HepG2 (cell line): Measurements from ENCODE around the gene SLC12A5. TPM values are rescaled to one million over a fixed set of nuclear protein-coding genes. Genes with fewer than 3 reads are reported as not detected.

Source experiments
- ADNP ChIP-seq: sonication (generic); formaldehyde crosslinking; IDR thresholded peaks from 2 replicates; pipeline ENCODE4 v1.4.0; 2020; ENCODE audit warnings: missing genetic modification reagents
- CTCF ChIP-seq: sonication (generic); formaldehyde crosslinking; IDR thresholded peaks from 2 replicates; pipeline ENCODE4 v1.5.0; 2020; ENCODE audit warnings: mild to moderate bottlenecking, missing genetic modification reagents, moderate library complexity
- HMGXB4 ChIP-seq, 2 experiments: sonication (generic) in 1 of 2; formaldehyde crosslinking in 1 of 2; IDR thresholded peaks; 2 replicates each; pipeline versions ENCODE4 v1.4.0 to v1.6.1; 2018 to 2020; ENCODE audit warnings: missing genetic modification reagents in 2 of 2, borderline replicate concordance in 1 of 2, low read depth in 1 of 2, mild to moderate bottlenecking in 1 of 2, missing biosample characterization in 1 of 2
- JUNB ChIP-seq: sonication (generic); formaldehyde crosslinking; IDR thresholded peaks from 2 replicates; pipeline ENCODE4 v1.8.0; 2022; ENCODE audit warnings: missing genetic modification reagents, mild to moderate bottlenecking, borderline replicate concordance
- NCOA2 ChIP-seq: sonication (generic); formaldehyde crosslinking; IDR thresholded peaks from 2 replicates; pipeline ENCODE4 v1.8.0; 2022; ENCODE audit warnings: inconsistent platforms
- NR2F2 ChIP-seq: IDR thresholded peaks from 2 replicates; pipeline ENCODE4 v1.6.1; 2012; ENCODE audit warnings: low read depth, inconsistent platforms, borderline replicate concordance
- PLSCR1 ChIP-seq: sonication (generic); formaldehyde crosslinking; IDR thresholded peaks from 2 replicates; pipeline ENCODE4 v1.5.0; 2020; ENCODE audit warnings: missing genetic modification reagents, mild to moderate bottlenecking, borderline replicate concordance
- REXO4 ChIP-seq: sonication (generic); formaldehyde crosslinking; IDR thresholded peaks from 2 replicates; pipeline ENCODE4 v1.8.0; 2022; ENCODE audit warnings: missing genetic modification reagents, mild to moderate bottlenecking, borderline replicate concordance
- RFX3 ChIP-seq: IDR thresholded peaks from 2 replicates; pipeline ENCODE4 v1.6.1; 2016; ENCODE audit warnings: missing biosample characterization, missing genetic modification reagents
- SALL2 ChIP-seq: sonication (generic); formaldehyde crosslinking; IDR thresholded peaks from 2 replicates; pipeline ENCODE4 v1.8.1; 2023; ENCODE audit warnings: mild to moderate bottlenecking, missing genetic modification reagents, inconsistent platforms
- SPEN ChIP-seq: sonication (generic); formaldehyde crosslinking; IDR thresholded peaks from 2 replicates; pipeline ENCODE4 v1.5.1; 2020; ENCODE audit warnings: low read depth, mild to moderate bottlenecking, missing genetic modification reagents
- THAP8 ChIP-seq: sonication (generic); formaldehyde crosslinking; IDR thresholded peaks from 2 replicates; pipeline ENCODE4 v1.5.1; 2020; ENCODE audit warnings: missing genetic modification reagents, mild to moderate bottlenecking, borderline replicate concordance
- TRAFD1 ChIP-seq: sonication (generic); formaldehyde crosslinking; IDR thresholded peaks from 2 replicates; pipeline ENCODE4 v1.5.1; 2020; ENCODE audit warnings: missing genetic modification reagents, mild to moderate bottlenecking, borderline replicate concordance
- U2AF2 ChIP-seq: fragments of 200-400 bp; formaldehyde crosslinking; IDR thresholded peaks from 2 replicates; pipeline ENCODE4 v1.6.1; 2017; ENCODE audit warnings: low read depth, mild to moderate bottlenecking, low read length
- ZKSCAN8 ChIP-seq: IDR thresholded peaks from 2 replicates; pipeline ENCODE4 v1.6.1; 2016; ENCODE audit warnings: borderline replicate concordance, missing genetic modification reagents, missing compliant biosample characterization
- ZMAT5 ChIP-seq: sonication (generic); formaldehyde crosslinking; IDR thresholded peaks from 2 replicates; pipeline ENCODE4 v1.5.0; 2020; ENCODE audit warnings: mild to moderate bottlenecking, low read depth, missing genetic modification reagents, borderline replicate concordance
- ZNF205 ChIP-seq: IDR thresholded peaks from 2 replicates; pipeline ENCODE4 v1.6.1; 2018; ENCODE audit warnings: missing biosample characterization, missing genetic modification reagents
- ZNF224 ChIP-seq: sonication (generic); formaldehyde crosslinking; IDR thresholded peaks from 2 replicates; pipeline ENCODE4 v1.5.0; 2020; ENCODE audit warnings: mild to moderate bottlenecking, missing genetic modification reagents
- ZNF350 ChIP-seq: sonication (generic); formaldehyde crosslinking; IDR thresholded peaks from 2 replicates; pipeline ENCODE4 v1.4.0; 2020; ENCODE audit warnings: mild to moderate bottlenecking, low read depth, missing genetic modification reagents, borderline replicate concordance
- ZNF431 ChIP-seq: sonication (generic); formaldehyde crosslinking; IDR thresholded peaks from 2 replicates; pipeline ENCODE4 v1.9.0; 2022; ENCODE audit warnings: missing genetic modification reagents, low read depth, mild to moderate bottlenecking, borderline replicate concordance
- ZNF460 ChIP-seq: sonication (generic); formaldehyde crosslinking; IDR thresholded peaks from 2 replicates; pipeline ENCODE4 v1.5.1; 2020; ENCODE audit warnings: missing genetic modification reagents, mild to moderate bottlenecking, borderline replicate concordance
- ZNF530 ChIP-seq: sonication (generic); formaldehyde crosslinking; IDR thresholded peaks from 2 replicates; pipeline ENCODE4 v1.5.0; 2020; ENCODE audit warnings: low read depth, mild to moderate bottlenecking, missing genetic modification reagents
- polyA plus RNA-seq, 8 experiments: library from polyadenylated mRNA; depleted of rRNA in 3 of 8; stranded (reverse) in 7 of 8; unstranded in 1 of 8; fragments of >200 nt; fragmentation: Illumina TruSeq in 4 of 8; extraction: Trizol in 4 of 8; gene quantifications; 2 replicates each; pipeline versions ENCODE4 v1.2.1 to v1.2.3, GENCODE V29; 2011 to 2016; ENCODE audit warnings: low read depth in 4 of 8, missing spikeins in 1 of 8, mixed read lengths in 1 of 8; ENCODE audit not compliant: insufficient read depth in 1 of 8
- total RNA-seq, 5 experiments: library from RNA; depleted of rRNA; stranded (reverse); fragments of >200 nt; fragmentation: Illumina TruSeq; extraction: Trizol; gene quantifications; 2 replicates each; pipeline ENCODE4 v1.2.3, GENCODE V29; 2016; ENCODE audit warnings: low read depth in 1 of 5

The SLC12A5 gene
- total and polyA plus RNA-seq, 2 of the 13 experiments (the other 11 are each of a cell fraction or from before 2014, with no cell fraction given): 4.3 to 5.4 TPM

GRCh38 chr20:46022411-46023147, 6.4 kb upstream of the SLC12A5 start (continued):
- TF ChIP-seq HMGXB4 (CRISPR knock-in tag; IDR thresholded peaks at IDR 0.05; ENCODE audit: borderline replicate concordance in 1 of 2, low read depth in 1 of 2) (peak; percentile 59 to 82; a peak in 3 of 4 replicates), ZKSCAN8 (CRISPR knock-in tag) (no peak), ADNP (CRISPR knock-in tag) (no peak), PLSCR1 (no peak), REXO4 (CRISPR knock-in tag) (no peak), U2AF2 (no peak), TRAFD1 (no peak), ZNF205 (CRISPR knock-in tag) (no peak), SPEN (no peak), CTCF (peak; percentile 96), SALL2 (CRISPR knock-in tag) (no peak), NR2F2 (no peak), JUNB (CRISPR knock-in tag) (no peak), ZNF530 (CRISPR knock-in tag) (no peak), NCOA2 (CRISPR knock-in tag) (no peak), ZNF460 (no peak), RFX3 (CRISPR knock-in tag) (no peak), THAP8 (CRISPR knock-in tag) (no peak), ZNF350 (no peak), ZNF431 (CRISPR knock-in tag) (no peak), ZNF224 (CRISPR knock-in tag) (no peak), ZMAT5 (CRISPR knock-in tag) (no peak)
